Measurements from ENCODE around the gene STRADB.
A peak's percentile ranks its signal among the peaks of the same experiment; 100 is the strongest.
"Not testable (repeated sequence)": the region's sequence is repeated elsewhere in the genome, so short reads cannot be mapped to it uniquely, and the experiment has no call there.

The STRADB gene

DNA sequence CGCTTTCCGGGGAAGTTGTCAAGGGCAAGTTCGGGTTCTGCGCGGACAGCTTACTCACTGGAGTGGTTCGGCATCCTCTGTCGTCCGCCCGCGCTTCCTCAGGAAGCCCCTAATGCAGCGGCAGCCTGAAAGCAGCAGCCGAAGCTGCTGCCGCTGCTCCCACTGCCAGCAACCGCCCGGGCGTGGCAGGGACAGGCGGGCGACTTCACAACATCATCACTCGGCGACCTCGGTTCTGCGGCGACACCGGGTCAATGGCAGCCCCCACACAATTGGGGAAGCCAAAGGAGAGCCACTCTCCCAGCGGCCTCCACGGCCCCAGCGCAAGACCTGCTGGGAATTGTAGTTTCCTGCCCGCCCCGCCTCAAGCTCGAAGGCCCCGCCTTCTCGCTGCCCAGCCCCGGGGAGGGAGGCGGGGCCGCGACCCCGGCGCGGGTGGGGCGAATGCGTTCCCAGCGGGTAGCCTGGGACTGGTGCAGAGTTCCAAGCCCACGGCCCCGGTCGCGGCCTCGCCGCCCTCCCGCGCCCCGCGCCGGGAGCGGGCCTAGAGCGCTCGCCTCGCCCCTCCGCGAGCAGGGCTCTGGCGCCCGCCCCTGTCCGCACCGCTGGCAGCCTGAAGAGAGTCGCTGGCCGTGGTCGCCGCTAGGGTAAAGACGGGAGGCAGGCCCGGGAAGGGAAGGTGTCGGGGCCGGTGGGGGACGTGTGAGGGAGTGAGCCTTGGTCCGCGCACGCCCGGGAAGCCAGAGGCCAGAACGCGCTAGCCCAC, at the start of gene STRADB, which contains the start of gene TRAK2:
Gene STRADB, plus strand, starts transcription at position 449 of the 766 bp plus-strand sequence. CDS start 3,101 bp downstream, outside the sequence.
Gene TRAK2, minus strand, starts transcription at position 167 of the 766 bp plus-strand sequence. CDS start 30,951 bp downstream, outside the sequence.
- DNase-seq: peak; percentile 89

DNA sequence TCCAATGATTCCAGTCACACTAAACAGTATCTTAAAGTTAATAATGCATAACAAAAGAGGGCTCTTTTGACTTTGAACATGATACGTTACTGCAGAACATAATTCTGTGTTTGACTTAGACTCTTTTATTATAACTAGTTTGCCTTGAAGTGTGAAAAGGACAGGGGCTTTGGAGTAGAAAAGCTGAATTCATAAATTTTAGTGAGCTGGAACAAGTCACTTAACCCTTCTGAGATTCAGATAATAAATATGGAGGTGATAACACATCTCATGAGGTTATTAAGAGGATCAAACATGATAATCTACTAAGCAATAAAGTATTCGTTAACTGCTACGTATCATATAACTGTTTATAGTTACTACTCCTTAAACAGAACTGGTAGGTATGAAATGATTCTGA, 49.7 kb upstream of the STRADB start:
- no peak for DNase-seq

GRCh38 chr2:201402651-201403562, 48.6 kb upstream of the STRADB start:
- DNase-seq: no peak

DNA sequence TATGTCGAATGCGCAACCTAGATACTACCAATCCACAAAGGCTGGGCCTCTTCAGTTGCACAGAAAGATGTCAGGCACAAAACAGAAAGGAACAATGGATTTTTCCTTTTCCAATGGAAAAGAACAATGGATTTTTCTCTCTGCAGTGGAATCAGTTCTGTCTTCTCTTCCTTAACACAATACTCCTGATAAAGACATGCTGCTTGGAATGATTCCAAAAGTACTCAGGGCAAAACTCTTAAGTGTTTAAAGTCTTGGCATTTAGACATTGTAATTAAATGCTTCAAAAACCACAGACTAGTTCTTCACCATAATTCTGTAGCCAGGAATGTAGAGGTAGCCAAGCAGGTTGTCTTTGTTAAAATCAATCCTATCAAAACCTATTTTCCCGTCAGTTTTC, 47.7 kb upstream of the STRADB start:
- DNase-seq: no peak

- DNase-seq: no peak
These were observed 46.8 kb upstream of the STRADB start for GRCh38 chr2:201404699-201405280.

DNA sequence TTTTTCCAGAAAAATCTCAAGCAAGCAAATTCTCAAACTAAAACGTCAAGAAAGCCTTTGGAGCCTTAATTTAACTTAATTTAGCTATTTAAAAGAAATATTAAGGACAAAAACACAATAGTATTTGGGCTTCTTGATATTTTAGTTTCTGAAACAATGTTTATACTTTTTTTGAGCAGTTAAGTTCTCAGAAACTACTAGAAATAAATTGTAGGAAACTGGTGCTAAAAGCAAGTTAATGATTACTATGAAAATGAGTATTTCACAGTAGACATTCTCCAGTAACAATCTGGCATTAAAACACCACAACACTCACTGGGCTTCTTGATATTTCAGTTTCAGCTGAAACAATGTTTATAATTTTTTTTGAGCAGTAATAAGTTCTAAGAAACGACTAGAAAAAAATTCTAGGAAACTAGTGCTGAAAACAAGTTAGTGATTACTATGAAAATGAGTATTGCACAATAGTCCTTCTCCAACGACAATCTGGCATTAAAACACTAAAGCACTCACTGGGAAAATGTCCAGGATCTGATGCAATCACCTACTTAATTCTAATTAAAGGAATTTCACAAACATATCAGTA, 45.4 kb upstream of the STRADB start:
- DNase-seq: no peak

DNA sequence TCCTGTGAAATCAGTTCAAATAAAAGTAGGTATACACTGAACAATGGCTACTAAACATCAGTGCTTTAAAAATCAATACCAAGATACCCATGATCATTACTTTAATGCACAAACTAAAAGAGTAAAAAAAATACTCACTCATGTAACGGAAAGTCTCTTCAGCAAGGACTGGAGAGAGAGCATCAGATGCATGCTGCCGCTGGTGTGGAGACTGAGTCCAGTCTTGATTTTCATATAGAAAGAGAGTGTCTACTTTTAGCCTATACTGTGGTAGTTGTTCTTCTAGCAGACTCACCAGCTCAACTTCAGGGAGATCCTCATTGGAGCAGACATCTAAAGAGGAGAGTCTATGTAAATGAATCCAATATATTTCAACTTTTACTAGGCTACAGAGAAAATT, 44.3 kb upstream of the STRADB start:
- no peak for DNase-seq

GRCh38 chr2:201408931-201409330, 42.6 kb upstream of the STRADB start:
- no peak for DNase-seq

GRCh38 chr2:201411421-201411820, 40.1 kb upstream of the STRADB start:
- DNase-seq: no peak

- no peak for DNase-seq
These were observed 38.4 kb upstream of the STRADB start for GRCh38 chr2:201413143-201413542.

GRCh38 chr2:201413552-201413951, 38.0 kb upstream of the STRADB start:
- no peak for DNase-seq

DNA sequence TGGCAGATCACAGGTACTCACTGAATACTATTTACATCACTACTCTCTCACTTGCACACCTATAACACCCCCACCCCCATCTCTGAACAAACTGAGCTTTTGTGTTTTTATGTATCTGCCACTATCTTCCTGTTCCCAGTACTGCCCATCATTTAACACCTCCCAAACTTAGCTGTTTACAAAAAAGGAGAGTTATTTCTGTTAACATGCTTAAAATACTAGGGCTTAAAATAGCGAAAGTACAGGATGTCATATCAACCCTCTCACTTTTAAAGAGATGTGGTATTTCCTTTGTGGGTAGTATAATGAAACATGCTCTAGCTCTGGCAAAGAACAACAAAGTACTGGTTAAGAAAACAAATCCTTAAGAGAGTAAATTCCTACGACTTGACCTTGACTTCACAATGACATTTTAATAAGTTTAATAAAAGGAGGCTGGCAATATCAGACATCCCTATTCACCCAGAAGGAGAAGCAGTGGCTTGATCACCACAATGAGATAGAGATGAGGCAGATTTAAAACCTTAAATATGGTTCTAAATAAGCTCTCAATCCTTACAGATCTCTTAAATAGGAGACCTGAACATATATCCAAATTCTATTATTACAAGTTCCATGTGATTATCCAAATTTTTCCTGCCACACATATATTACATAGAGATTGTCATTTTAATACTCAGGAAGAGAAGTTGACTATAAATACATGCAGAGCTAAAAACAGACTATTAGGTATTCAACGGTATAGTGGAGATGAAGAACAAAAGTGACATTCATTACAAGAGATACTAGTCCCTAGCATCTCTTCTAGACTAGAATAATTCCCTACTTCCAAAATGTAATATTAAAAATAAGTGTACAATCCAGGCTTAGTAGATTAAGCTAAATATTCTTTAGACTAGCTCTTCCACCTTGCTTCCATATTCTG, 37.2 kb upstream of the STRADB start:
- no peak for DNase-seq

DNA sequence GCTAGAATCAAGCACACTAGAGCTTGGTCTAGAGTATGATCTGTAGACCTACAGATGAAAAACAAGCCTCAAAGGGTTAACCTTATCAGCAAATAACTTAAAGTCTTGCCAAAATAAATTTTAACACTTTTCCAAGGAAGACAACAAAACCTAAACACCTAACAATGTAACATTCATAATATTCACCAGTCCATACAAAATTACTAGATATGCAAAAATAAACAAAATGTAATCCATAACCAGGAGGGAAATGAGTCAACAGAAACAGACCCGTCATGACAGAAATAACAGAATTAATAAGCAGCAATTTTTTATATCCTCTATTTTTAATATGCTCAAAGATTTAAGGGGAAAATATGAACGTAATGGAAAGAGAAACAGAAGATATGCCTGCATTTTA, 36.4 kb upstream of the STRADB start:
- DNase-seq: no peak

GRCh38 chr2:201419057-201419635, 32.4 kb upstream of the STRADB start:
- no peak for DNase-seq

- no peak for DNase-seq
These were observed 31.6 kb upstream of the STRADB start for GRCh38 chr2:201419986-201420385.

DNA sequence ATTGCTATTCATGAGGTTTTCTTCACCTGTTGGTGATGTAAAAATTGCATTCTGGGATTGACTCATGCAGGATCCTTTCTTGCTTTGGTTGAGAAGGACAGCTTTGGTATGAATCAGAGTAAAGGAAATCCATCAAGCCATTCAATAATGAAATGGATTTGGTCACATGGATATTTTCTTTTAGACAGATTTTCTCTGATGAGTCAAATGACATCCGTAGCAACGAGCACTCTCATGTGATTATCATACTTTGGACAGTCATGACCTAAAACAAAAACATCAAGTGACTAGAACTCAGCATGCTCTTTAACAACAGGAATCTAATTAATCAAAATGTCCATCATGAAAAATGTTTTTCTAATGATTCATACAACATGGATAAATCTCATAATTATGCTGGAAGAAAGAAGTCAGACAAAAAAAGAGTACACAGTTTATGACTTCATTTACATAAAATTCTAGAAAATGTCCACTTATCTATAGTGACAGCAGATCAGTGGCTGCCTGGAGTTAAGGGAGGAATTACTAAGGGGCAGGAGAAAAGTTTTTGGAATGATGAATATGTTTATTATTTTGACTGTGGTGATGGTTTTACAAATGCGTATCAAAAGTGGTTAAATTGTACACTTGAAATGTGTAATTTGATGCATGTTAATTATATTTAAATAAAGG, 31.0 kb upstream of the STRADB start:
- DNase-seq: no peak

DNA sequence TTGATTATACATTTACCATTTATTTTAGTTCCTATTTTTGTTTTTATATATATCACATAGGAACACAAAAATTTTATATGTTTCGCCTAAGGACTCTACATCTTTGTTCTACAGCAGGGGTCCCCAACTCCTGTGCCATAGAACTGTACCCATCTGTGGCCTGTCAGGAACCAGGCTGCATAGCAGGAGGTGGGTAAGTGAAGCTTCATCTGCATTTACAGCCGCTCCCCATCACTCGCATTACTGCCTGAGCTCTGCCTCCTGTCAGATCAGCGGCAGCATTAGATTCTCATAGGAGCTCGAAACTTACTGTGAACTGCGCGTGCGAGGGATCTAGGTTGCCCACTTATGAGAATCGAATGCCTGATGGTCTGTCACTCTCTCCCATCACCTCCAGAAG, 25.6 kb upstream of the STRADB start:
- no peak for DNase-seq

GRCh38 chr2:201428366-201428765, 23.2 kb upstream of the STRADB start:
- not testable (repeated sequence) for DNase-seq

DNA sequence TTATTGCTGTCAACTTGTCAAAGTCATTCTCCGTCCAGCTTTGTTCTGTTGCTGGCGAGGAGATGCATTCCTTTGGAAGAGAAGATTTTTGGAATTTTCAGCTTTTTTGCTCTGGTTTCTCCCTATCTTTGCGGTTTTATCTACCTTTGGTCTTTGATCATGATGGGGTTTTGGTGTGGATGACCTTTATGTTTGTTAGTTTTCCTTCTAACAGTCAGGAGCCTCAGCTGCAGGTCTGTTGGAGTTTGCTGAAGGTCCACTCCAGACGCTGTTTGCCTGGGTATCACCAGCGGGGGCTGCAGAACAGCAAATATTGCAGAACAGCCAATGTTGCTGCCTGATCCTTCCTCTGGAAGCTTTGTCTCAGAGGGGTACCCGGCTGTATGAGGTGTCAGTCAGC, 21.7 kb upstream of the STRADB start:
- DNase-seq: not testable (repeated sequence)

GRCh38 chr2:201430322-201430721, 21.2 kb upstream of the STRADB start:
- not testable (repeated sequence) for DNase-seq

- DNase-seq: no peak
These were observed 20.7 kb upstream of the STRADB start for GRCh38 chr2:201430839-201431238.

Measured in activated CD4-positive, CD25-positive, alpha-beta regulatory T cell treated with anti-CD3 and anti-CD28 coated beads, Interleukin-2, amount 50 U/mL, for 72 hours (primary cell).